IPS DF 4.7 (cell line): ENCODE results near the gene GRAMD1C.

Source experiments
- DNase-seq: peaks from one replicate; pipeline ENCODE4 v3.0.0-alpha.2; 2013; ENCODE audit warnings: low spot score; ENCODE audit errors: extremely low read depth

The GRAMD1C gene

DNA sequence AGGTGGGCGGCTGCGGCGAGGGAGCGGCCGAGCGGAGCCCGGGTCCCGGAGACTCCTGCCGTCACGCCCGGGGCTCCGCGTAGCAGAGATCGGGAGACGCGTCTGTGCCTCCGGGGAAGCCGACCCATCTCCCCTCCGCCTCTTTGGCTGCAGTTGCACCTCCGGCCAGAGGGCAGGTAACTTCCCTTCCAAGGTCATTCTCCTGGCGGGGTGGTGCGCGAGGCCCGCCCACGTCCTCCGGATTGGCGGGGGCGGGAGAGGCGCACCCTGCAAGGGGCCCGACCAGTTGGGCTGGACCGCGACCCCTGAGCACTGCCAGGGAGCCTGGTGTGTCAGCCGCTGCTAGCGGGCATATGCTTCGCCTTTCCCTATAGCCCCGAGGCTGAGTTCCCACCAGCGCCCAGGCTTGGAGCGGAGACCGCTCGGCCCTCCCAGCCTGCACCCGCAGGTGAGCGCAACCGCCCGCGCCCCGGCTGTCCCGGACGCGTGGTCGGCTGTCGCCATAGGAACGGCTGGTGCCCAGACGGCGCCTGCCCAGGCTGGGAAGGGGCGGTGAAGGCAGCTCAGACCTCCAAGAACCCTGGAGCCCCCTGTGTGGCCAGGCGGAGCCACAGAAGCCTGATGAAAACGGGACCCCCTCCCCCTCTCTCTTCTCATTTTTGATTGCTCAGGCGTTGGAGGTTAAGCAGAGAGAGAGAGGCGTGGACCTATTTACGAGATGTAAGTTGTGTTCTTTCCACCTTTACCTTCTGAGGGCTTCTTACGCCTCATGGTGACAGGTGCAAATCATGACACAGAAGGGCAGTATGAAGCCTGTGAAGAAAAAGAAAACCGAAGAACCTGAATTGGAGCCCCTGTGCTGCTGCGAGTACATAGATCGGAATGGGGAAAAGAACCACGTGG lies 109.7 kb downstream of the GRAMD1C start:
- DNase-seq = no peak

DNA sequence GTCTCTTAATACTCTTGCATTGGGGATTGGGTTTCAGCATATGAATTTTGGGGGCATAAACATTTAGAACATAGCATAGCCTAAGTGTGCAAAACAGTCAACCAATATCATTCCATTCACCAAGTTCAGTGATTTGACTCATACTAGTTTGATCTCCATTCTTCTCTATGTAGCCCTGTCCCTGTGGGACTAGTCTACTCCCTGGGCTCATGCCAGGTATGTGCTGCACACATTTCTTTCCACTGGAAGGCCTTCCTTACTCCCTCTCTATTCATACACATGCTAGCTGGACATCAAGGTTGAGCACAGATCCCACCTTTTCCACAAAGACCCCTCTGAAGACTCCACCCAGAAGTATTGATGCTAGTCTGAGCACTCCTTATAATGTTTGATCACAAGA lies 114.3 kb downstream of the GRAMD1C start:
- no peak for DNase-seq

DNA sequence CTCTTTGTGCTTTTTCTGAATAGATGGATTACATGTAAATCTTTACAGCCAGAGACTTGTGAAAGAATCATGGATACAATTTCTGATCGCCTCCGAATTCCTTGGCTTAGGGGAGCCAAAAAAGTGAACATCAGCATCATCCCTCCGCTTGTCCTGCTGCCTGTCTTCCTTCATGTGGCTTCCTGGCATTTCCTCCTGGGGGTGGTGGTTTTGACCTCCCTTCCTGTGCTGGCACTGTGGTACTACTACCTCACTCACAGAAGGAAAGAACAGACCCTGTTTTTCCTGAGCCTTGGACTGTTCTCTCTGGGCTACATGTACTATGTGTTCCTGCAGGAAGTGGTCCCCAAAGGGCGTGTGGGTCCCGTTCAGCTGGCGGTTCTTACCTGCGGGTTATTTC lies 115.1 kb downstream of the GRAMD1C start:
- no peak for DNase-seq

DNA sequence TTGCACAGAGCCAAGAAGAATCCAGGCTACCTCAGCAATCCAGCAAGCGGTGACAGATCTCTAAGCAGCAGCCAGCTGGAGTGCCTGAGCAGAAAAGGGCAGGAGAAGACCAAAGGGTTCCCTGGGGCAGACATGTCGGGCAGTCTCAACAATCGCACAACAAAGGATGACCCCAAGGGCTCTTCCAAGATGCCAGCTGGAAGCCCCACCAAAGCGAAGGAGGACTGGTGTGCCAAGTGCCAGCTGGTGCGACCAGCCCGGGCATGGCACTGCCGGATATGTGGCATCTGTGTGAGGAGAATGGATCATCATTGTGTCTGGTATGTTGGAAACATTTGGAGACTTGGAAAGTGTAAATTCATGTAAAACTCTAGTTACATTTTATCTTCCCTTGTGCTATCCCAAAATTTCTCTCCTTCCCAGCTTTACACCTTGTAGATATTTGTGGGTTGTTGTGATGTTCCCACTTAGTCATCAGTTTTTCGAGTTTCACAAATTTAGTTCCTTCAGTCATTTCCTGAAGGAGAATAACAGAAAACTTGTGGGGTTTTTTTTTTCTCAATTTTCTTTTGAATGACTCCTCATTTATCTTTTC lies 115.6 kb downstream of the GRAMD1C start:
- no peak for DNase-seq

DNA sequence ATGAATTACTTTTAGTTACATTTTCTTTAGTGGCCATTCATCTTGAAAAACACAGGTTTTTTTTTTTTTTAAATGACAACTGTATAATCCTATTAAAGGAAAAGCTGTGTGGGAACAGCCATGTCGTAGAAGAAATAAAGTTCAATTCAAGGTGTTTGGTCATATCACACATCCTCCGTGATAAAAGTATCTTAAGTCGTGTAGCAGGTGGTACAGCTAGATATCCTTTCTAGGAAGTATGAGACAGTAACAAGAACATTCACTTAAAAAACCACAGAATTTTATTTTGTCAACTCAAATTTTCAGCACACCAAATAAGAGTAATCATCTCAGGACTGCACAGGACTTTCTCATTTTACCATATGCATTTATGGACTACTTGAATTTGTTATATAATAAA lies 125.3 kb downstream of the GRAMD1C start:
- no peak for DNase-seq

DNA sequence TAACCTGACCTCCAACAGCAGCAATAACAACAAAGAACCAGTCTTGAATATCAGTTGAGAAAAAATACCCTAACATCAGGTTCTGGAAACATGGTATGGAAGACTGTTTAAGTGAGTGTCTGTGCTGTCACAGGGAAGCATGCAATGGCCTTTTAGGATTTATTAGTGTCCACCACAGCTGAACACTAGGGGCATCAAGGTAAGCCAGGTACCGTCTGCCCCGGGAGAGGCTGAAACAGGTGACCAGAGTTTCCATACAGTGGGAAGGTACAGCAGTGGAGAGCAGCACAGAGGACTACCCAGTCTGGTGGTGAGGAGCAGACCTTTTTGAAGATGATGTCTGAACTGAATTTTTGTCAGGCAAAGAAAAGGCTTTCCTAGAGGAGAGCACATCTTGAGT lies 127.6 kb downstream of the GRAMD1C start:
- no peak for DNase-seq

DNA sequence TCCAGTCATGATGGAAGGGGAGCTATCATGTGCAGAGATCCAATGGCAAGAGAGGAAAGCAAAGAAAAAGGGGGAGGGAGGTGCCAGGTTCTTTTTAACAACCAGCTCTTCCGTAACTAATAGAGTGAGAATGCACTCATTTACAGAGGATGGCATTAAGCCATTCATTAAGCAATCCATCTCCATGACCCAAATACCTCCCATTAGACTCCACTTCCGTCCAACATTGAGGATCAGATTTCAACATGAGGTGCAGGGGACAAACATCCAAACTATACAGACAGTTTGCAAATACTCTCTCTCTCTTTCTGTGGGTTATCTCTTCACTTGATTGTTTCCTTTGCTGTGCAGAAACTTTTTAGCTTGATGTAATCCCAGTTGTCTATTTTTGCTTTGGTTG lies 130.4 kb downstream of the GRAMD1C start:
- no peak for DNase-seq

DNA sequence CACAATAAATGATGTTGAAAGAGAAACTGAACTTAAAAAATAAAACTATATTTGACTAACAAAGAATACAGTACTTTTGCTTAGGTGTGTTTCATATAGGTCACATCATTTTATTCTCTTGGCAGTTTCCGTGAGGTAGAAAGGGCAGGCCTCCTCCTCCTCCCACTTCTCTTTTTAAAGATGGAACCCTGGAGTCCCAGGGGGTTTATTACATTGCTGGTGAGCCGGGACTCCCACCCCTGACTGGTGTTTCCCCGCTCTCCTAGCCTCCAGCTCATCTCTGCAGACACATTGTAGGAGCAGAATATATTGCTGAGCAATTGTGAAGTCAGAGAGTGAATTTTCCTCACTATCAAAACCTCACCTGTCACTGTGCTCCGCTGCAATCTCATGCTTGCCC lies 139.2 kb downstream of the GRAMD1C start:
- no peak for DNase-seq

DNA sequence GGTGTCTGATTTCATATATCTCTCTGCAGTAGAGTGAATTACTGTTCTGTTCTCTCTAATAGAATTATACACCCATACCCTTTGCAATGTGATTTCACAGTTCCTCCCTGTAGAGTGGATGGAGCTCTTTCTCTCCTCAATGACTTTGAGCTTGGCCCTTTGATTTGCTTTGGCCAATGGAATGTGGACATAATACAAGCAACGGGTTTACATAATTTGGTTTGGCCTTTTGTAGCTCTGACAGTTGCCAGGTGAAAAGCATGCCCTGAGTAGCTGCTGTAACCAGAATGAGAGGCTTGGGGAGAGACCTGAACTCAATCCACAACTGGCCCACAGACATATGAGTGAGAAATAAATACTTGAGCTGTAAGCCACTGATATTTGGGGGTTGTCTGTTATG lies 141.3 kb downstream of the GRAMD1C start:
- no peak for DNase-seq

DNA sequence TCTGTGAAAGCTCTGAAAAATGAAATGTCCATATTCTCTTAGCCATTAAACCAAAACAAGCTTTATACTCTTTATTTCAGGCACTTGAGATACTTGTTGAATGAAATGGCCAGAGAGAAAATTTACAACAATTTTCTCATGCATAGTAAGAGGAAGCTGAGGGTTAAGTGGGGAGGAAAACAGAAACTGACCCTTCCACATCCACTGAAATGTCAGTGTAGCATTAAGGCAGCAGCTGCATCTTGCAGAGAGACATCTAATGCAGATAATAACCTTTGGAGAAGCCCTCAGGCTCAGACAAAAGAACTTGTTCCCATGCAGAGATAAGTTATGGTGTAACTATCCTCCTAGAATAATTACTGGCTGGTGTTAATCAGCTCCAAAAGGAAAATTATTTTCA lies 143.2 kb downstream of the GRAMD1C start:
- DNase-seq = no peak

DNA sequence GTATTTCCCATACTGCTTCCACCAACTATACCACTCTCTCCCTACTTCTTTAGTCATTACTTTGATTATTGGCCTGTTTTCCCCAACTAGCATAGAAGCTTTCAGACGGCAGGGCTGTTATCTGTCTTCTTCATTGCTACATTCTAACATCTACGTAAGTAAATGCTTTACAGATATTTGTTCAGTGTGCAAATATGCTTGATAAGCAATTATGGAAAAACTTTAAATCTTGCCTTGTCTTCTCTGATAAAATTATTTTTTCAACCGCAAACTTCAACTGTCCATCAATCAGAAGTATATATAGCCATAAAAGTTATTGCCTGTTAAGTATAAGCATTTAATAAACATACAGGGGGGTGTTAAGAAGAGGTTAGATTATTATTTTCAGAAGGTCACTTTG lies 145.0 kb downstream of the GRAMD1C start:
- DNase-seq = no peak

DNA sequence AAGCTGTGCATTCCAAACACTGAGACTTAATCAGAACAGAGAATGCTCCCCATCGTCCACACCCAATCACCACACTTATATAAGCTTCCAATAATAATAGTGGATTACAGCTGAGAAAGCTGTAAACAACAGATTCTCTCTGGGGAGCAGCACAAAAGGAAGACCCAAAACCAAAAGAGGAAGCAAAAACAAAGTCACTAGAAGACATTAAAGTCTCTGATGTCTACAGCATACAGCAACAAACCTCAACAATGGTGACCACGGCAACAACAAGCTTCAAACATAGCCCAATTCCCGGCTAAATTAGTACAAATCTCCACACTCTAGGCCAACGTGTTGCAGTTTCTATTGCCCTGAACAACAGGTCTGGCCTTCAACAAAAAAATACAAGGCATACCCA lies 147.0 kb downstream of the GRAMD1C start:
- no peak for DNase-seq
